Measurements from ENCODE around the gene PIGL. TPM values are rescaled to one million over a fixed set of nuclear protein-coding genes. Genes with fewer than 3 reads are reported as not detected.

The PIGL gene
- total RNA-seq, 3 donors from 2014 or later: 54.6 to 76.2 (median 68.8) TPM

- TF ChIP-seq POLR2A (IDR thresholded peaks at IDR 0.05) (no peak), CTCF (IDR thresholded peaks at IDR 0.05) (no peak), POLR2AphosphoS5 (IDR thresholded peaks at IDR 0.05) (no peak)
- H3K27ac ChIP-seq: peak overlapping the region in 1 of 2 donors; percentile 61
- no peak for DNase-seq (ENCODE audit: low spot score in 2 of 2)
These were observed 147.6 kb downstream of the PIGL start for GRCh38 chr17:16364625-16365024.

GRCh38 chr17:16371742-16372141 is 154.7 kb downstream of the PIGL start:
- intact Hi-C loops (cut with DNase I; ENCODE audit: low total_unique reads): no loop called here
- H3K4me3 ChIP-seq: no peak overlapping the region
- H3K36me3 ChIP-seq: no peaks in the 10 kb centered on the region
- no peaks in the 10 kb centered on the region for H3K4me1 ChIP-seq
- H3K27me3 ChIP-seq: no peaks in the 10 kb centered on the region
- H3K9me3 ChIP-seq: no peaks in the 10 kb centered on the region
- no peak for DNase-seq (ENCODE audit: low spot score in 2 of 2)
- no peak for TF ChIP-seq POLR2A (IDR thresholded peaks at IDR 0.05)
- TF ChIP-seq CTCF (IDR thresholded peaks at IDR 0.05): no peak
- TF ChIP-seq POLR2AphosphoS5 (IDR thresholded peaks at IDR 0.05): no peak
- H3K27ac ChIP-seq: no peak overlapping the region

More at GRCh38 chr17:16364625-16365024, 147.6 kb downstream of the PIGL start:
- intact Hi-C loops (cut with DNase I; ENCODE audit: low total_unique reads): no loop called here
- Histone ChIP-seq H3K9me3 (no peaks in the 10 kb centered on the region), H3K4me3 (no peak overlapping the region), H3K4me1 (no peaks in the 10 kb centered on the region), H3K36me3 (no peaks in the 10 kb centered on the region), H3K27me3 (no peaks in the 10 kb centered on the region)

GRCh38 chr17:16374146-16374938 is 157.3 kb downstream of the PIGL start:
- H3K36me3 ChIP-seq: no peaks in the 10 kb centered on the region
- no peak overlapping the region for H3K4me3 ChIP-seq
- DNase-seq (ENCODE audit: low spot score in 2 of 2): no peak
- intact Hi-C loops (cut with DNase I; ENCODE audit: low total_unique reads): no loop called here
- H3K9me3 ChIP-seq: no peaks in the 10 kb centered on the region
- H3K27me3 ChIP-seq: no peaks in the 10 kb centered on the region
- TF ChIP-seq POLR2A (IDR thresholded peaks at IDR 0.05): no peak
- TF ChIP-seq CTCF (IDR thresholded peaks at IDR 0.05): no peak
- TF ChIP-seq POLR2AphosphoS5 (IDR thresholded peaks at IDR 0.05): no peak
- H3K27ac ChIP-seq: no peak overlapping the region
- no peaks in the 10 kb centered on the region for H3K4me1 ChIP-seq

Other genes starting within 250 kb of the PIGL start
- gene ZSWIM7, start 217.5 kb upstream of the PIGL start, total RNA-seq: 10 to 100 TPM; 19.7 to 20.9 (median 20.3) TPM
- 100 to 1,000 TPM in 2 of 3 donors, 10 to 100 TPM in 1; 46.4 to 111 (median 105) TPM for gene TTC19, start 217.4 kb upstream of the PIGL start, total RNA-seq
- gene NCOR1, start 1.7 kb upstream of the PIGL start, total RNA-seq: 100 to 1,000 TPM; 118 to 229 (median 174) TPM
- gene CENPV, start 136.3 kb downstream of the PIGL start, total RNA-seq: 10 to 100 TPM in 2 of 3 donors, 1 to 10 TPM in 1; 4.3 to 25.9 (median 13.5) TPM
- 100 to 1,000 TPM; 735 to 835 (median 828) TPM for gene UBB, start 163.9 kb downstream of the PIGL start, total RNA-seq
- 10 to 100 TPM in 2 of 3 donors, 1 to 10 TPM in 1; 6.6 to 14.2 (median 11.3) TPM for gene TRPV2, start 198.4 kb downstream of the PIGL start, total RNA-seq

Data from breast epithelium (tissue), 4 donors.